HepG2 (cell line): Measurements from ENCODE around the gene WNT7A. TPM values are rescaled to one million over a fixed set of nuclear protein-coding genes. Genes with fewer than 3 reads are reported as not detected.

Source experiments
- ATAC-seq: fragments of 200-7000 bp; cut with Tn5 transposase; 3 replicates; pipeline ENCODE4 v1.9.1; 2020; ENCODE audit warnings: mild to moderate bottlenecking, moderate library complexity
- BruUV-seq: library from RNA; stranded (reverse); fragments of 400-500 nt; replicated peaks from 2 replicates; lab custom pipeline; 2021; lab: Mats Ljungman, UMichigan
- CTCF ChIA-PET: fragments of 300-600 bp; formaldehyde crosslinking; extraction: SDS; loops from one replicate; lab custom pipeline; 2021; ENCODE audit warnings: low total read pairs, inconsistent platforms, low intra/inter-chr PET ratio; lab: Yijun Ruan, JAX
- POLR2A ChIA-PET: fragments of 350-600 bp; sonication (Branson Sonifier 250); formaldehyde crosslinking; loops from one replicate; lab custom pipeline; 2020; ENCODE audit warnings: antibody characterized with exemption, inconsistent platforms; lab: Yijun Ruan, JAX
- DNase-seq: peaks from one replicate; pipeline ENCODE4 v3.0.0-alpha.2; 2015; ENCODE audit warnings: low spot score
- FAIRE-seq: peaks from 3 replicates; lab custom pipeline; 2011; peaks lifted over from hg19 to GRCh38; lab: Jason Lieb, UNC
- H2AFZ ChIP-seq: one replicate; pipeline ENCODE4 v1.6.1; 2011; ENCODE audit warnings: low read length, inconsistent platforms
- H3K27ac ChIP-seq: fragments of 300-600 bp; 3 replicates; pipeline ENCODE4 v1.8.0; 2011; ENCODE audit warnings: mixed run types, mild to moderate bottlenecking, mixed read lengths, low read length, inconsistent platforms; ENCODE audit not compliant: insufficient read depth; ENCODE audit errors: extremely low read length
- H3K27me3 ChIP-seq, 2 experiments: fragments of 200-600 bp in 1 of 2; 2 replicates in 1 of 2; 3 replicates in 1 of 2; pipeline versions ENCODE4 v1.6.0 to v1.8.0; 2011; ENCODE audit warnings: low read length in 2 of 2, mild to moderate bottlenecking in 2 of 2, moderate library complexity in 2 of 2, inconsistent platforms in 1 of 2; ENCODE audit not compliant: insufficient read depth in 2 of 2, control insufficient read depth in 1 of 2
- H3K36me3 ChIP-seq, 2 experiments: fragments of 200-600 bp in 1 of 2; replicated peaks in 1 of 2; 2 replicates in 1 of 2; 3 replicates in 1 of 2; pipeline versions ENCODE4 v1.5.1 to v1.8.0; 2011; ENCODE audit warnings: low read length in 2 of 2, inconsistent platforms in 1 of 2; ENCODE audit not compliant: insufficient read depth in 2 of 2, control insufficient read depth in 1 of 2
- H3K4me1 ChIP-seq: 2 replicates; pipeline ENCODE4 v1.5.1; 2012; ENCODE audit warnings: low read length, inconsistent platforms; ENCODE audit not compliant: insufficient read depth
- H3K4me2 ChIP-seq: 2 replicates; pipeline ENCODE4 v1.6.0; 2011; ENCODE audit warnings: low read depth, low read length, inconsistent platforms
- H3K4me3 ChIP-seq, 3 experiments: fragments of 200-600 bp in 1 of 3; sonication (generic), shearing (Covaris generic) in 1 of 3; replicated peaks in 1 of 3; 2 replicates each; pipeline ENCODE4 v1.5.1; 2011 to 2016; ENCODE audit warnings: low read length in 3 of 3, inconsistent platforms in 2 of 3, low read depth in 2 of 3, mild to moderate bottlenecking in 2 of 3, control low read depth in 1 of 3, mixed read lengths in 1 of 3; ENCODE audit not compliant: insufficient read depth in 1 of 3
- H3K79me2 ChIP-seq: one replicate; pipeline ENCODE4 v1.6.1; 2011; ENCODE audit warnings: low read length, inconsistent platforms; ENCODE audit not compliant: insufficient read depth
- H3K9ac ChIP-seq: 2 replicates; pipeline ENCODE4 v1.6.0; 2011; ENCODE audit warnings: mild to moderate bottlenecking, low read depth, low read length, inconsistent platforms; ENCODE audit not compliant: insufficient read depth
- H3K9me3 ChIP-seq: 2 replicates; pipeline ENCODE4 v1.5.1; 2012; ENCODE audit warnings: mild to moderate bottlenecking, low read length
- H4K20me1 ChIP-seq: 2 replicates; pipeline ENCODE4 v1.6.0; 2011; ENCODE audit warnings: inconsistent platforms, mild to moderate bottlenecking, low read length, moderate library complexity; ENCODE audit not compliant: insufficient read depth
- HNRNPL ChIP-seq: fragments of 200-400 bp; formaldehyde crosslinking; IDR thresholded peaks from 2 replicates; pipeline ENCODE4 v1.6.1; 2017; ENCODE audit warnings: mild to moderate bottlenecking, low read depth, low read length
- MTA1 ChIP-seq: sonication (generic); formaldehyde crosslinking; IDR thresholded peaks from 2 replicates; pipeline ENCODE4 v1.4.0; 2020; ENCODE audit warnings: missing genetic modification reagents, mild to moderate bottlenecking, borderline replicate concordance
- NR1H2 ChIP-seq: sonication (generic); formaldehyde crosslinking; IDR thresholded peaks from 2 replicates; pipeline ENCODE4 v1.8.1; 2022; ENCODE audit warnings: low read depth, missing genetic modification reagents, borderline replicate concordance
- RFX5 ChIP-seq: IDR thresholded peaks from 2 replicates; pipeline ENCODE4 v1.6.1; 2011; ENCODE audit warnings: low read depth, low read length, improper control_type of control experiment
- TCF12 ChIP-seq, 2 experiments: fragments of 450-650 bp in 1 of 2; sonication (generic) in 1 of 2; formaldehyde crosslinking in 1 of 2; IDR thresholded peaks; 2 replicates each; pipeline versions ENCODE4 v1.6.1 to v1.8.0; 2017 to 2022; ENCODE audit warnings: antibody characterized with exemption in 1 of 2, mild to moderate bottlenecking in 1 of 2, missing genetic modification reagents in 1 of 2, moderate library complexity in 1 of 2
- TGIF2 ChIP-seq: IDR thresholded peaks from 2 replicates; pipeline ENCODE4 v1.6.1; 2016; ENCODE audit warnings: control low read depth, missing compliant biosample characterization
- ZNF225 ChIP-seq: sonication (generic); formaldehyde crosslinking; IDR thresholded peaks from 2 replicates; pipeline ENCODE4 v1.4.0; 2020; ENCODE audit warnings: mild to moderate bottlenecking, missing genetic modification reagents
- ZNF292 ChIP-seq: sonication (generic); formaldehyde crosslinking; IDR thresholded peaks from 2 replicates; pipeline ENCODE4 v1.8.1; 2022; ENCODE audit warnings: mild to moderate bottlenecking, low read depth, missing genetic modification reagents, borderline replicate concordance
- ZNF431 ChIP-seq: sonication (generic); formaldehyde crosslinking; IDR thresholded peaks from 2 replicates; pipeline ENCODE4 v1.9.0; 2022; ENCODE audit warnings: missing genetic modification reagents, low read depth, mild to moderate bottlenecking, borderline replicate concordance
- ZNF512B ChIP-seq: sonication (generic); formaldehyde crosslinking; IDR thresholded peaks from 2 replicates; pipeline ENCODE4 v1.5.1; 2020; ENCODE audit warnings: missing genetic modification reagents, mild to moderate bottlenecking, borderline replicate concordance
- ZNF605 ChIP-seq: sonication (generic); formaldehyde crosslinking; IDR thresholded peaks from 2 replicates; pipeline ENCODE4 v1.8.0; 2022; ENCODE audit warnings: mild to moderate bottlenecking, missing genetic modification reagents
- ZNF775 ChIP-seq: sonication (generic); formaldehyde crosslinking; IDR thresholded peaks from 2 replicates; pipeline ENCODE4 v1.4.0; 2020; ENCODE audit warnings: missing genetic modification reagents, mild to moderate bottlenecking, moderate library complexity, borderline replicate concordance
- WGBS: methylation state at CpG from one replicate; pipeline ENCODE4 v1.1.6; 2017; ENCODE audit warnings: low lambda C conversion rate; 5-methylcytosine and 5-hydroxymethylcytosine counted together
- in situ Hi-C: cut with HindIII; loops from 2 replicates; pipeline ENCODE4 v1.10.0; 2017; ENCODE audit warnings: low pct_unique_long_range_greater_than_20kb; ENCODE audit not compliant: extremely low pct_ligation_motif_present
- intact Hi-C: fragments of 100-400 bp; cut with micrococcal nuclease; formaldehyde crosslinking; loops from one replicate; pipeline ENCODE4 v1.10.0; 2022; ENCODE audit not compliant: unreplicated experiment
- polyA plus RNA-seq, 8 experiments: library from polyadenylated mRNA; depleted of rRNA in 3 of 8; stranded (reverse) in 7 of 8; unstranded in 1 of 8; fragments of >200 nt; fragmentation: Illumina TruSeq in 4 of 8; extraction: Trizol in 4 of 8; gene quantifications; 2 replicates each; pipeline versions ENCODE4 v1.2.1 to v1.2.3, GENCODE V29; 2011 to 2016; ENCODE audit warnings: low read depth in 4 of 8, missing spikeins in 1 of 8, mixed read lengths in 1 of 8; ENCODE audit not compliant: insufficient read depth in 1 of 8
- total RNA-seq, 5 experiments: library from RNA; depleted of rRNA; stranded (reverse); fragments of >200 nt; fragmentation: Illumina TruSeq; extraction: Trizol; gene quantifications; 2 replicates each; pipeline ENCODE4 v1.2.3, GENCODE V29; 2016; ENCODE audit warnings: low read depth in 1 of 5

Gene WNT7A
- total and polyA plus RNA-seq, 2 of the 13 experiments (the other 11 are each of a cell fraction or from before 2014, with no cell fraction given): not detected

DNA sequence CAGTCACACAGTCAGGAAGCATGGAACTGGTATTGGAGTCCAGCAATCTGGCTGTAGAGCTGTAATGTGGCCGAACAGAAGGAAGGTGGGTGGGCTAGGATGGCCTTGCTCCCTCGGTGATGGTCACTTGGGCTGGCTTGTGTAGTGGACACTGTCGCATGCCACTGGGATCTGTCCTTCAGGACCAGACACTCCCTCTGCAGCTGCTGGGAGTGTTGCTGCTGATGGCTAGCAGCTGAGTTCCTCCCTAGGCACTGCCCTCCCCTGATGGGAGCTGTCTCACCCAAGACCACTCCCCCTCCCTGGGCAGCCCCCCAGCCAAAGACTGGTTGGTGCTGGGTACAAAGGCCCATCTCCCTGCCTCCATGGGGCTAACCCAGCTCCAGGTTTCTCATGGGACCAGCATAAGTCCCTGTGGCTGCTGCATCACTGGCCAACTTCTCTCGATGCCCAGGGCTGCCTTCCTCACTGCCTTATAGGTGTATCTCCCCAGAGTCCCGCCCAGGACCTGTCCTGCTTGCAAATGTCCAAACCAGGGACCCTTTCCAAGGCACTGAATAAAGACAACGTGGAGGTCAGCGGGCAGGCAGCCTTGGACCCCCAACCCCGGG lies 48.4 kb downstream of the WNT7A start:
- TF ChIP-seq ZNF512B (CRISPR knock-in tag) (no peak), ZNF292 (CRISPR knock-in tag) (no peak), TGIF2 (CRISPR knock-in tag) (no peak), RFX5 (no peak), MTA1 (CRISPR knock-in tag) (no peak), ZNF225 (no peak), HNRNPL (no peak), NR1H2 (CRISPR knock-in tag) (no peak), ZNF775 (CRISPR knock-in tag) (no peak), TCF12 (IDR thresholded peaks at IDR 0.05) (no peak), TCF12 (CRISPR knock-in tag; IDR thresholded peaks at IDR 0.05) (no peak), ZNF605 (no peak), ZNF431 (CRISPR knock-in tag) (no peak)
- H2AFZ ChIP-seq: no peak overlapping the region
- H3K27me3 ChIP-seq: peaks cover 0 to 61% of the 10 kb centered on the region in 2 experiments
- no peak overlapping the region for H3K4me3 ChIP-seq
- ATAC-seq (no peak), DNase-seq (no peak), FAIRE-seq (no peak)
- no TSS peak for BruUV-seq
- in situ Hi-C loops (no loop called here), intact Hi-C loops (no loop called here)
- POLR2A ChIA-PET: no interaction called here
- CTCF ChIA-PET: no interaction called here
- WGBS: 4% methylated on average over 4 of the region's 8 CpGs
- no peaks in the 10 kb centered on the region for H3K36me3 ChIP-seq
- no peaks in the 10 kb centered on the region for H3K4me1 ChIP-seq
- no peaks in the 10 kb centered on the region for H3K79me2 ChIP-seq
- H4K20me1 ChIP-seq: no peaks in the 10 kb centered on the region
- H3K9ac ChIP-seq: no peak overlapping the region
- no peaks in the 10 kb centered on the region for H3K9me3 ChIP-seq
- no peak overlapping the region for H3K27ac ChIP-seq
- H3K4me2 ChIP-seq: no peak overlapping the region
